ENCODE data around the gene TSC22D1.

- no peak for TF ChIP-seq CTCF (IDR thresholded peaks at IDR 0.05)
- TF ChIP-seq POLR2A (IDR thresholded peaks at IDR 0.05) = no peak
Measured at GRCh38 chr13:44498969-44499368, 77.2 kb downstream of the TSC22D1 start.
